GM19193 (cell line): ENCODE measurements around the gene ZFHX3.

Source experiments
- POLR2A ChIP-seq: IDR thresholded peaks from 4 replicates; pipeline ENCODE4 v1.6.1; 2011; ENCODE audit not compliant: insufficient read depth, insufficient read length; ENCODE audit errors: extremely low read depth

ZFHX3 gene

DNA sequence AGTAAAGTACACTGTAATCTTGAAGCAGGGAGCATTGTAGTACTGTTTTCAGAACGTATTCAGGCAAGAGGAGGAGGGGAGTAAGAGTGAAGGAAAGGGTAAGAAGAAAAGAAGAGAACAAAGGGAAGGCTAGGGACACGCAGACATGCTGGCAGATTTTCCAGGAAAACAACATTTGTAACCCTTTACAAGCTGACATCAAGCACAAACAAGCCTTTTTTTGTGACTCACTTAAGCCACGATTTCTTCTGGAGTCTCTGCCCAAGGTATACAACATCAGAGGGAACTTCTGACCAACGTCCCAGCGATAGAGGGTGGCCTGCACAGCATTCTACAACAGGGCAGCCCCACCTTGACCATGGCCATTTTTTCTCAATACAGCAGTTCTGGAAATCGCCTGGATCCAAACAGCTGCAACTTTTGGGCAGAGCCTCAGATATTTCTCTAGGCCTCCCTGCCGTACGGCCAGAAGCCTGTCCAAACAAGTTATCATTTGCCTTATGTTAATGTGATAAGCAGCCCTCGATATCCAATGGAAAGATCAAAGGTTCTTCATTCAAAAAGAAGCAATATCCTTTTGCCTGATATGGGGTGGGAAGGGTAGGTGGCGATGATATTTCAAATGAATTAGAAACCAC lies 247.3 kb downstream of the ZFHX3 start:
- no peak for TF ChIP-seq POLR2A

DNA sequence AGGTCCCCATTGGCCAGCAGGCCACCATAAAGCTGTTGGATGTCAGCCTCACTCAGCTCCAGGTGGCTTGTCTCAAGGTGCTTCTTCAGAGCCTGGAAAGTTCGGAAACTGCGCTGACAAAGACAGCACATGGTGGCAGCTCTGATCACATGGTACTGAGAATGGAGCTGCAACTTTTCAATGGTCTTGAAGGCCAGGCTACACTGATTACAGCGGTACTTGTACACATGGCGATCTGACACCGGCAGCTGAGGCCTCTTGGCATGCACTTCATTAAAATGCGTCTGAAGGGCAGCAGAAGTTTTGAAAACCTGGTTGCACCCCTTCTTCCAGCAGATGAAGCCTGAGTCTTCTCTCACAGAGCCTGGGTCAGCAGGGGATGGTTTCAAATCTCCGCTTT lies 249.7 kb downstream of the ZFHX3 start:
- no peak for TF ChIP-seq POLR2A

DNA sequence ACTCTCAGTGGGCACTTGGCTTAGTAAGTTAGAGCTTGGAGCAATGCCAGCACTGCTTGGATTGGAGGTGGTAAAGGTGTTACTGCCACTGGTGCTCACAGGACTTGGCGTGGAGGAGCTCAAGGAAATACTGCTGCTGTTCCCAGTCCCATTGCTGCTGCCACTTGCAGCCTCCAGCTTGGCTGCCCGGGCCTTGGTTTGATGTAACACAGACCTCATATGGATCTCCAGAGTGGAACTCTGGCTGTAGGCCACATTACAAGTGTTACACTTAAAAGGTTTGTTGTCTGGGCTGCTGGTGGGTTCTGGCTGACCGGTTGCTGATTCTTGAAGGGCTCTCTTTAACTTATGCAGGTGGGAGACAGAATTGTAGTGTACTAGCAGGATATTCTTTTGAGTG lies 250.3 kb downstream of the ZFHX3 start:
- no peak for TF ChIP-seq POLR2A

DNA sequence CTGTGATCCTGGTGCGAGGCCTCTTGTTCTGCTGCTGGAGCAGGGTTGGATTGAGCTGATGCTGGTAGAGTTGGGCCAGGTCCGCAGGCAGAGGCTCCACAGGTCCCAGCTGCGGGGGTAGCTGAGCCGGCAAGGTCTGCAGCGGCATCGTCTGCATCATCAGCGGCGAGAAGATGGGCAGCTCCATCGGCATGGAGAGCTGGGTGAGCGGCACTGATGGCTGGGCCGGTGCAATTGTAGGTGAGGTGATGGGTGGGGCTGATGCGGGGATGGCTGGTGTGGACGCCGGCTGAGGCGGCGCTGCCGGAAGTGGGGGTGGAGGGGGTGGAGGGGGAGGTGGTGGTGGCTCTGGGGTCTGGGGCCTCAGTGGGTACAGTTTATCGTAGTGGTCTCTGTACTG lies 251.7 kb downstream of the ZFHX3 start:
- TF ChIP-seq POLR2A, result no peak

DNA sequence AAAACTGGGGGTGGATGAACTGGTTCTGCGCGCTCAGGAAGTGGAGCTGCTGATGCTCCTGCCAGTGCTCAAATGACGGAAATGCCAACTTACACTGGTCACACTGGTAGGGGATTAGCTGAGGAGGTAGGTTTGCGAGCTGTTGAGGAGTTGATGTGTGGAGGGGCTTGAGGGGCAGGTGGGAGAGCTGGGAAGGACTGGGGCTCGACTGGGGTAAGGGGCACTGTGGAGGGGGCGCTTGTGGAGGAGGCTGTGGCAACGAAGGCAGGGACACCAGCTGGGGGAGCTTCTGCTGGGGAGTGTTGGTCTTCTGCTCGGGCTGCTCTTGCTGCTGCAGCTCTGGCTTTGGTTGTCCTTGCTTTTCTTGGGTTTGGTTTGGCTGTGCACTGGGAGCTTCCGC lies 252.9 kb downstream of the ZFHX3 start:
- TF ChIP-seq POLR2A, result no peak

DNA sequence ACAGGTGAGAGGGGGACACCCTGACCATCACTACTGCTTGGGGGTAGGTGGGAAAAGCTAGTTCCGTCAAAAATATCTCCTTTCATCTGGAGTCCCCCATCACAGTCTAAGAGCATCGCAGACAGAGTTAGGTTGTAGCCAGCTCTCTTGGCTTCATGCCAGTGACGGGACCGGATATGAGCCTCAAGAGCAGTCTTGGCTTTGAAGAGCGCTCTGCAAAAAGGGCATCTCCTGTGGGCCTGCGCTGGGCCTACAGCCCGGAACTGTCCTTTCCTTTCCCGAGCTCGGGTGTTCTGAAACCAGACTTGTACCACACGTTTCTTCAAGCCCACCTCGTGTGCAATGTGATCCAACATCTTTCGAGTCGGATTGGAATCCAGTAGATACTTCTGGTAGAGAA lies 253.6 kb downstream of the ZFHX3 start:
- TF ChIP-seq POLR2A, result no peak

DNA sequence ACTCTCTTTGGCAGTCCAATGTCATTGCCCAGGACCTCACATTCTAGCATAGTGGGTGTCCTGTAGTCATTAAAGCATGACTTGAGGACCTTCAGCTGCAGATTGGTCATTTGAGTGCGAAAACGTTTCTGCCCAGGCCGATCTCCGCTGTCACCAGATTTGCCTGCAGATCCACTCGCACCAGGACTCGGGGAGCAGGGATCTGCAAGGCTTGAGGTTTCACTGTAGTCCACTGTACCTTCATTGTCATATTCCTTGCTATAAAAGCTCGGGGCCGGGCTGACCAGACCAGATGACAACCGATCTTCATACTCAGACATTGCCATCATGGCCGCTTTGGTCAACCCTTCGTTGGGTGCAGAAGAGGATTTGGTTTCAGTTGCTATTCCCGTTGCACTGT lies 254.2 kb downstream of the ZFHX3 start:
- TF ChIP-seq POLR2A, result no peak

DNA sequence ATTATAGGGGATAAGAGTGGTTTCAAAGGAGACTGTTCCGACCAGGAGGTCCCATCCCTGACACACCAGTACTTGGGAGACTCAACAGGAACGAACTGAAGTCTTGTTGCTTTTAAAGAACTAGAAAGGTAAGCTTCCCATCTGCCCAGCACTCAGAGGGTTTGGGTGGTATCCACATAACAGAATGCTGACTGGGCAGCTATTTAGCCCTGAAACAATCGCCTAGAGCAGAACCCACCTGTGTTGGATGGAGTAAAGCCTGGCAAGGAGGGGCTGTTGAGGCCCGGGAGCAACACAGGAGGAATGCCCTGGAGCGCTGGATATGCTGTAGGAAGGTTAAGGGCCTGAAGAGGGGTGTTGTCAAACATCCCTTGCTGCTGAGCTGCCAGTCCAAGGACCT lies 254.9 kb downstream of the ZFHX3 start:
- TF ChIP-seq POLR2A, result no peak

DNA sequence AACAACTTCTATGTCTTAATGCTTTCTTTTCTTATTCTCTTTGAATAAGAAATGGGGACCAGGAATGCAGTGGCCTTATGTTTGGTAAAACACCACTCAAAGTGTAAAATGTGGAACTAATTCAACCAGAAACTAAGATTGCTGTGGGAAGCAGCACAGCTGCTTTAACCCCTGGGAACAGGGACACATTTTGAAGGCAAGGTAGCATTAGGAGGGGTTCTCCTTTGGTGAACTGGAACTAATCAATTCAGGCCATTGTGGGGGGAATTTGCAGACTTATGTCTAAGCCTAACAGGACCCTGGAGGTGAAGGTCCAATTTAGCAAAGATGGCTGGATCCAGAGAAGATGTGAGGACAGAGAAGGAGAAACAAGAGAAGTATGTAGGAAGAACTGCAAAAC lies 256.1 kb downstream of the ZFHX3 start:
- TF ChIP-seq POLR2A, result no peak

DNA sequence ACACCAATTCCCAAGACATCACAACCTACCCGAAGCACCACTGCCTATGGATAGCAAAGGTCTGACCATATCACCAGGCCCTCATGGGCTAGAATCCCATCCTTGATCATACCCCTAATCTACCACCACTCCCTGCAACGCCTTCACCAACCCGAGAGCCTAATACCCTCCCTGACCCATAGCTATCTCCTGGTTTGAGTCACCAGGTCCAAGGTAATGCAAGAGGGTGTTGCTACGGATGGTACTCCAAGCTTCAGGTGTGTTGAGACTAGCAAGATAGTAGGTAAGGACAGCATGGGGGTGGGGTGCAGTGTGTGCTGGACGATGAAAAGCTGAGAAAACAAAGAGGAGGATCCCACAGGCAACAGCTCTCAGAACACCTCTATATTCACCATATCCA lies 258.0 kb downstream of the ZFHX3 start:
- no peak for TF ChIP-seq POLR2A

DNA sequence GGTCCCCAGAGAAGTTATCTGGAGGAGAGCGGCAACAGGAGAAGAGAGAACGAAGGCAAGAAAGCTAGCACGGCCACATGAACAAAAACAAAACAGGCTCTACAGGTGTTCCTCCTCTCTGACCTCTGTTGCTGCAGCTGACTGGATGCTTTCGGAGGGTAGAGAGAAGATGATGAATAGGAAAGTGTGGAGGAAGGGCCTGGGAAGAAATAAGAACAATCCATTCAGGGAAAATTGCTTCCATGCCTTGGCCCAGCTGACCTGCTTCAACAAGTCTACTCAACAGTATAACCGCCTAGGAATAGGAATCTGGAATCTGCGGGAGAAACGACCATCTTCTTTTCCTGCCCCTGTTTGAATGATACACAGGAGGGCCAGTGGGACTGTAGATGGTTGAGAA lies 258.5 kb downstream of the ZFHX3 start:
- TF ChIP-seq POLR2A, result no peak

DNA sequence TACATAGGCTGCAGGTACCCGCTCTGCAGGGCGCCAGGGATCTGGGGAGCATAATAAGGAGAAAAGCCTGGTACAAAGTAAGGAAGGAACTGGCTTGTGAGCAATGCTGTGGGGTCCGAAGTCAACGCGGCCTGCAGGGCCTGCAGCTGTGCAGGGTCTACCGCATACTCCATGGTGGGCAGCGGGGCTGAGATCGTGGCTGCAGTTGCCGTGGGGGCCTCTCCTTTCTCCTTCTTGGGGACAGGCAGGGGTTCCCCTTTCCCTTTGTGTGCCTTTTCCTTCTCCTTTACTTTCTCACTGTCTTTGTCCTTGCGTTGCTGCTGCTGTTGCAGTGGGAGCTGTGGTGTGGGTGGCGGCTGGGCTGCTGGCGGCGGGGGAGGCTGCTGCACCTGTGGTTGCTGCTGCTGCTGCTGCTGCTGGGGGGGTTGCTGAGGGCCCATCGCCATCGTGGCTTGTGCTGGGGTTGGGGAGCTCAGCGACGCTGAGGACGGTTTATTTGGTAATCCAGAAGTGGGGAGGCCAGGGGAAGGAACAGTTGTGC lies 259.6 kb downstream of the ZFHX3 start:
- no peak for TF ChIP-seq POLR2A

DNA sequence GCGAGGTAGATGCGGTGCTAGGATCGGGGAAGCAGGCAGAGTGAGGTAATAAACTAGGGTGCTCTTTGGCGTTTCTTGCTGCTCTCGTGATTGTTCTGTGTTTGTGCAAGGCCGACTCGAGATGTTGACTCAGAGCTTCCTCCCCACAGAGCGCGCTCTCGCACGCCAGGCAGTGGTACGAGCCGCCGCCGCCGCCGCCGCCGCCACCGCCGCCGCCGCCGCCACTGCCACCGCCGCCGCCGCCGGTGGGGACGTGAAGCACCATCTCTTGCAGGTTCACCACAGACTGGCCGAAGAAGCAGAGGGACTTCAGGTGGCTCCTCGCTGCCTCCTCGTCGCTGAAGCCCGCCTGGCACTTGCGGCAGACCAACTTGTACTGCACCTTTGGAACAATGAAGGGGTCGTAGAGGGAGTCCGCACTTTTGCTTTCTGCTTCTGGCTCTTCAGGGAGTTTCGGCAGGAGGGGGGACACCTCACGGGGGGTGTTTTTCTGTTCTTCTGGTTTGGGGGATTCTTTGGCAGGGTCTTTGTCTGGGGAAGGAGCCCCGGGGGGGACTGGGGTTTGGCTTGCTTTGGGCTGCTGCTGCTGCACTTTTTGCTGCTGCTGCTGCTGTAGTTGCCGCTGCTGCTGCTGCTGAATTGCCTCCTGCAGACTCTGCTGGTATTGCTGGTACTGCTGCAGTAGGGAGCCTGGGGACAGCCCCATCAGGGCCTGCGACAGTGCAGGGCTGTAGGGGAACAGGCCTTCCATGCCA lies 260.2 kb downstream of the ZFHX3 start:
- TF ChIP-seq POLR2A, result no peak

DNA sequence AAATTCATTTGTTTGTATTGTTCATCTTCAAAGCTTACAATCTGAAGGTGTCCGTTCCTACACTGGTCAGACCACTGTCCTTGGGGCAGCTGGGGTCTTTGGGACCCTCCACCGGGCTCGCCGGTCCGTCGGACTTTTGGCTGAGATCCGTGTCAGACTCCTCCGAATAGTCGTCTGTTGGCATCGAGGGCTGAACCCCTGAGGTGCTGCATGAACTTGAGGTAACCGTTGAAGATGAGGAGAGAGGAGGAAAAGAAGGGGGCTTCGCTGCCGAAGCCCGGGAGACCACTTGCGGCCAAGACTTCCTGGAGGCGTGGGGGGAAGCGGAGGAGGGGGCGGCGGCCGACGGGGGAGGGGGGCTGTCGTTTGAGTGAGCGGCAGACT lies 260.8 kb downstream of the ZFHX3 start:
- no peak for TF ChIP-seq POLR2A

DNA sequence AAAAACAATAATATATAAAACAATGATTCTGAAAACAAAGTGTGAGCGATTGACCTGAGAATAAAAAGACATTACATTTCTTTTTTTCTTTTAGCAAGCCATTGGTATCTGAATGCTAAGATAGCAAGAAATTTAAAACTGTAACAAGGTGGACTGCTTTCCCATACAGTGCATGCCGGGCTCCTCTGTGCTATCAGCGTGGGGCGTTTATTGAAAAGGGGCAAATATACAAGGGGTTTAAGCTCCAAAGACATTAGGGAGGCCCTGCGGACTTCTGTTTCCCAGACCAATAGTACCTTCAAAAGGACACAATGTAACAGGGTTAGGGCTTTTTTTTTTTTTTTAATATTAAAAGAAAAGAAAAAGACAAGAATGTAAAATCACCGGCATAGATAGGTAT lies 261.3 kb downstream of the ZFHX3 start:
- TF ChIP-seq POLR2A, result no peak

DNA sequence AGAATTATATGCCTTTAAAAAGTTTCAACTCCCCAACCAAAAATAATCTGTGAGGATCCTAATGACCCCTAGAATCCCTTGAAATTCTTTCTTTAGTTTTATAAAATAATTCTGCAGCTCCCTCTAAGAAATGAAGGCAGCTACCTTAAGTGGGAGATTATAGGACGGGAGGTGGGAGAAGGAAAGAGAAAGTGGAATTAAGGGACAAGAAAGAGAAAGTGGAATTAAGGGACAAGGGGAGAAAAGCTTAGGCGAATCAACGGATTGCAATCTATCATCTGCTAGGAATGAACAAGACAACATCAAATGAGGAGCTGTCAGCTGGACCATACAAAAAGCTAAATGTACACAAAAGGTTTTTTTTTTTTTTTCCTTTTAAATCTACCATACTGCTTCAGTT lies 262.0 kb downstream of the ZFHX3 start:
- no peak for TF ChIP-seq POLR2A
